K562 (cell line): ENCODE measurements around the gene DHDH. TPM values are rescaled to one million over a fixed set of nuclear protein-coding genes. Genes with fewer than 3 reads are reported as not detected.

Source experiments
- CTCF ChIP-seq, 3 experiments: IDR thresholded peaks in 2 of 3; conservative IDR thresholded peaks in 1 of 3; 2 replicates each; pipeline ENCODE4 v1.5.1; 2011 to 2012; ENCODE audit warnings: low read length in 3 of 3, mild to moderate bottlenecking in 3 of 3, control low read depth in 2 of 3, improper control_type of control experiment in 1 of 3, inconsistent platforms in 1 of 3, low read depth in 1 of 3, mixed read lengths in 1 of 3, moderate library complexity in 1 of 3; ENCODE audit not compliant: insufficient read depth in 2 of 3
- FIP1L1 ChIP-seq: fragments of 200-400 bp; formaldehyde crosslinking; IDR thresholded peaks from 2 replicates; pipeline ENCODE4 v1.6.1; 2018; ENCODE audit warnings: mild to moderate bottlenecking, low read depth, low read length; ENCODE audit not compliant: poor library complexity, severe bottlenecking
- GTF2E2 ChIP-seq: fragments of 200-800 bp; sonication (Bioruptor generic); IDR thresholded peaks from 2 replicates; pipeline ENCODE4 v1.6.1; 2016; ENCODE audit warnings: missing genetic modification characterization, missing compliant biosample characterization
- HDAC1 ChIP-seq, 2 experiments: fragments of 450-650 bp; IDR thresholded peaks; 2 replicates each; pipeline ENCODE4 v1.6.1; 2016 to 2017; ENCODE audit warnings: inconsistent platforms in 1 of 2, mild to moderate bottlenecking in 1 of 2, moderate library complexity in 1 of 2
- HDAC6 ChIP-seq: IDR thresholded peaks from 2 replicates; pipeline ENCODE4 v1.6.1; 2012; ENCODE audit warnings: low read depth, mild to moderate bottlenecking, control low read depth, inconsistent platforms, low read length, moderate library complexity
- POU5F1 ChIP-seq: fragments of 150-350 bp; IDR thresholded peaks from 2 replicates; pipeline ENCODE4 v1.6.1; 2014; ENCODE audit warnings: borderline replicate concordance, low read length, low read depth, mild to moderate bottlenecking; ENCODE audit not compliant: partially characterized antibody
- REST ChIP-seq, 2 experiments: fragments of 450-650 bp; formaldehyde crosslinking in 1 of 2; IDR thresholded peaks; 2 replicates each; pipeline versions ENCODE4 v1.4.0 to v1.6.1; 2014 to 2020; ENCODE audit warnings: mild to moderate bottlenecking in 2 of 2, borderline replicate concordance in 1 of 2, low read depth in 1 of 2
- SAFB ChIP-seq: fragments of 200-400 bp; formaldehyde crosslinking; IDR thresholded peaks from 2 replicates; pipeline ENCODE4 v1.6.1; 2017; ENCODE audit warnings: low read depth, low read length, borderline replicate concordance
- TAF9B ChIP-seq: fragments of 450-650 bp; IDR thresholded peaks from 2 replicates; pipeline ENCODE4 v1.6.1; 2018; ENCODE audit warnings: mild to moderate bottlenecking; ENCODE audit not compliant: partially characterized antibody
- TFAP4 ChIP-seq: sonication (generic); formaldehyde crosslinking; IDR thresholded peaks from 2 replicates; pipeline ENCODE4 v1.8.0; 2022; ENCODE audit warnings: missing genetic modification reagents, mild to moderate bottlenecking, moderate library complexity, borderline replicate concordance
- ZNF232 ChIP-seq: sonication (generic); formaldehyde crosslinking; IDR thresholded peaks from 2 replicates; pipeline ENCODE4 v1.8.0; 2022; ENCODE audit warnings: mild to moderate bottlenecking, missing genetic modification reagents
- ZNF41 ChIP-seq: fragments of 250-450 bp; sonication (Bioruptor Pico); conservative IDR thresholded peaks from 2 replicates; pipeline ENCODE4 v1.4.0; 2020; ENCODE audit warnings: mild to moderate bottlenecking
- ZNF444 ChIP-seq: fragments of 250-450 bp; sonication (Bioruptor Pico); IDR thresholded peaks from 2 replicates; pipeline ENCODE4 v1.4.0; 2020; ENCODE audit warnings: mild to moderate bottlenecking, moderate library complexity
- ZSCAN32 ChIP-seq: fragments of 450-650 bp; formaldehyde crosslinking; IDR thresholded peaks from 2 replicates; pipeline ENCODE4 v1.4.0; 2020; ENCODE audit warnings: mild to moderate bottlenecking, moderate library complexity
- polyA plus RNA-seq, 8 experiments: library from polyadenylated mRNA; depleted of rRNA in 4 of 8; stranded (reverse) in 5 of 8; unstranded in 3 of 8; fragments of >200 nt; fragmentation: Nextera tagmentation in 2 of 8; fragmentation: Illumina TruSeq in 1 of 8; extraction: Ambion mirVana in 2 of 8; extraction: Trizol in 1 of 8; gene quantifications; 2 replicates each; pipeline versions ENCODE4 v1.2.1 to v1.2.3, GENCODE V29; 2011 to 2014; ENCODE audit warnings: inconsistent platforms in 1 of 8, missing spikeins in 1 of 8
- total RNA-seq, 7 experiments: library from RNA; depleted of rRNA in 6 of 7; stranded (reverse); fragments of >200 nt in 6 of 7; fragmentation: Illumina TruSeq in 2 of 7; extraction: Trizol in 2 of 7; gene quantifications; 2 replicates each; pipeline versions ENCODE4 v1.2.1 to v1.2.3, GENCODE V29; 2011 to 2021; ENCODE audit warnings: low replicate concordance in 1 of 7

Gene DHDH
- total and polyA plus RNA-seq, 9 of the 15 experiments (the other 6 are each of a cell fraction or from before 2014, with no cell fraction given): 0.37 to 1.9 (median 0.87) TPM

- TF ChIP-seq TFAP4 (CRISPR knock-in tag): no peak; the same call in 1 of the 2 replicates
- no peak for TF ChIP-seq CTCF (IDR thresholded peaks at IDR 0.05 in 2 of 3, conservative IDR thresholded peaks at IDR 0.05 in 1 of 3; ENCODE audit: insufficient read depth in 2 of 3, low read depth in 1 of 3, low read length in 3 of 3)
- TF ChIP-seq SAFB: no peak
- TF ChIP-seq FIP1L1: peak; percentile 98
- TF ChIP-seq REST (IDR thresholded peaks at IDR 0.05; ENCODE audit: borderline replicate concordance): no peak
- no peak for TF ChIP-seq REST (CRISPR knock-in tag; IDR thresholded peaks at IDR 0.05; ENCODE audit: low read depth)
- TF ChIP-seq HDAC1 (IDR thresholded peaks at IDR 0.05): no peak
- TF ChIP-seq ZNF41 (CRISPR knock-in tag): no peak
- TF ChIP-seq POU5F1: no peak
- TF ChIP-seq ZNF444 (CRISPR knock-in tag): no peak
- no peak for TF ChIP-seq GTF2E2 (tag)
- no peak for TF ChIP-seq ZSCAN32
- no peak for TF ChIP-seq TAF9B
- TF ChIP-seq HDAC6: no peak
- TF ChIP-seq ZNF232 (CRISPR knock-in tag): no peak
Observed at GRCh38 chr19:48969276-48970138, 36.0 kb downstream of the DHDH start (continued).
